MM.1S (cell line): ENCODE data around the gene NLRP1.

Source experiments
- DNase-seq: peaks from one replicate; pipeline ENCODE4 v3.0.0-alpha.2; 2015
- H2AFZ ChIP-seq: fragments of 300-600 bp; sonication (generic); 2 replicates; pipeline ENCODE4 v1.6.0; 2016; ENCODE audit warnings: antibody characterized with exemption, low read length
- H3F3A ChIP-seq: fragments of 300-600 bp; sonication (generic); 2 replicates; pipeline ENCODE4 v1.6.1; 2016; ENCODE audit warnings: mild to moderate bottlenecking, antibody characterized with exemption, low read length, moderate library complexity, mixed read lengths; ENCODE audit not compliant: insufficient read depth
- H3K27ac ChIP-seq: fragments of 300-600 bp; sonication (generic); 2 replicates; pipeline ENCODE4 v1.5.1; 2016; ENCODE audit warnings: mild to moderate bottlenecking, low read length
- H3K27me3 ChIP-seq: fragments of 300-600 bp; sonication (generic); replicated peaks from 2 replicates; pipeline ENCODE4 v1.6.0; 2016; ENCODE audit warnings: low read length; ENCODE audit not compliant: insufficient read depth
- H3K36me3 ChIP-seq: fragments of 300-600 bp; sonication (generic); replicated peaks from 2 replicates; pipeline ENCODE4 v1.6.1; 2016; ENCODE audit warnings: mild to moderate bottlenecking, low read length, mixed read lengths; ENCODE audit not compliant: insufficient read depth
- H3K4me1 ChIP-seq: fragments of 300-600 bp; sonication (generic); 2 replicates; pipeline ENCODE4 v1.6.1; 2016; ENCODE audit warnings: low read length, mixed read lengths
- H3K4me2 ChIP-seq: fragments of 300-600 bp; sonication (generic); 2 replicates; pipeline ENCODE4 v1.6.0; 2016; ENCODE audit warnings: low read depth, low read length
- H3K4me3 ChIP-seq: fragments of 300-600 bp; sonication (generic); 2 replicates; pipeline ENCODE4 v1.5.1; 2016; ENCODE audit warnings: low read length, mixed read lengths
- H3K79me2 ChIP-seq: fragments of 300-600 bp; sonication (generic); 2 replicates; pipeline ENCODE4 v1.6.1; 2016; ENCODE audit warnings: mixed run types, low read length, mixed read lengths
- H3K9ac ChIP-seq: fragments of 300-600 bp; sonication (generic); 2 replicates; pipeline ENCODE4 v1.6.1; 2016; ENCODE audit warnings: low read length, mixed read lengths
- H3K9me2 ChIP-seq: fragments of 300-600 bp; sonication (generic); replicated peaks from 2 replicates; pipeline ENCODE4 v1.6.1; 2016; ENCODE audit warnings: mild to moderate bottlenecking, low read length, mixed read lengths; ENCODE audit not compliant: insufficient read depth
- H3K9me3 ChIP-seq: fragments of 300-600 bp; sonication (generic); replicated peaks from 2 replicates; pipeline ENCODE4 v1.6.1; 2016; ENCODE audit warnings: mild to moderate bottlenecking, low read length, mixed read lengths; ENCODE audit not compliant: insufficient read depth
- H4K20me1 ChIP-seq: fragments of 300-600 bp; sonication (generic); 2 replicates; pipeline ENCODE4 v1.6.1; 2016; ENCODE audit warnings: mild to moderate bottlenecking, low read length, moderate library complexity, mixed read lengths; ENCODE audit not compliant: insufficient read depth
- CTCF ChIP-seq: fragments of 300-600 bp; sonication (generic); IDR thresholded peaks from 2 replicates; pipeline ENCODE4 v1.5.1; 2016; ENCODE audit warnings: antibody characterized with exemption, low read length, mixed read lengths
- EZH2 ChIP-seq: fragments of 300-600 bp; sonication (generic); optimal IDR thresholded peaks from 2 replicates; pipeline ENCODE3; 2017; ENCODE audit warnings: low read depth, mild to moderate bottlenecking, antibody characterized with exemption, low read length, mixed read lengths
- EZH2phosphoT487 ChIP-seq: fragments of 300-600 bp; sonication (generic); IDR thresholded peaks from 2 replicates; pipeline ENCODE4 v1.6.1; 2018; ENCODE audit warnings: antibody characterized with exemption, low read length

The NLRP1 gene

GRCh38 chr17:5629128-5629527 is 44.8 kb upstream of the NLRP1 start:
- peaks cover 15% of the 10 kb centered on the region; the same call in 1 of the 2 replicates for H3K27me3 ChIP-seq
- no peaks in the 10 kb centered on the region for H4K20me1 ChIP-seq
- no peak overlapping the region for H3K9ac ChIP-seq
- no peak for DNase-seq
- H3K9me2 ChIP-seq = no peaks in the 10 kb centered on the region
- TF ChIP-seq EZH2 (no peak), EZH2phosphoT487 (no peak), CTCF (no peak)
- H3K4me3 ChIP-seq = no peak overlapping the region
- no peaks in the 10 kb centered on the region for H3K36me3 ChIP-seq
- no peaks in the 10 kb centered on the region for H3K79me2 ChIP-seq
- H3F3A ChIP-seq = no peaks in the 10 kb centered on the region
- H2AFZ ChIP-seq = no peak overlapping the region
- no peak overlapping the region for H3K27ac ChIP-seq
- H3K4me2 ChIP-seq = no peak overlapping the region
- no peaks in the 10 kb centered on the region for H3K9me3 ChIP-seq
- H3K4me1 ChIP-seq = no peaks in the 10 kb centered on the region

GRCh38 chr17:5628262-5628661 is 44.0 kb upstream of the NLRP1 start:
- Histone ChIP-seq H3K4me3 (no peak overlapping the region), H3K36me3 (no peaks in the 10 kb centered on the region), H3K9me3 (no peaks in the 10 kb centered on the region), H3K9ac (no peak overlapping the region), H3K79me2 (no peaks in the 10 kb centered on the region), H2AFZ (no peak overlapping the region), H3K4me2 (no peak overlapping the region), H3K27ac (no peak overlapping the region), H3F3A (no peaks in the 10 kb centered on the region), H3K9me2 (no peaks in the 10 kb centered on the region), H4K20me1 (no peaks in the 10 kb centered on the region), H3K27me3 (peaks cover 15% of the 10 kb centered on the region; the same call in 1 of the 2 replicates), H3K4me1 (no peaks in the 10 kb centered on the region)
- DNase-seq = no peak
- TF ChIP-seq CTCF = no peak
- no peak for TF ChIP-seq EZH2
- TF ChIP-seq EZH2phosphoT487 = no peak

- Histone ChIP-seq H3K4me2 (no peak overlapping the region), H3K4me1 (no peaks in the 10 kb centered on the region), H3K36me3 (no peaks in the 10 kb centered on the region), H3K9ac (no peak overlapping the region), H2AFZ (no peak overlapping the region), H3K27me3 (0 out of 2 replicates have a peak, but pooled peaks cover 5% of the 10 kb centered on the region), H4K20me1 (no peaks in the 10 kb centered on the region), H3K4me3 (no peak overlapping the region), H3F3A (no peaks in the 10 kb centered on the region), H3K79me2 (no peaks in the 10 kb centered on the region), H3K9me3 (no peaks in the 10 kb centered on the region), H3K9me2 (no peaks in the 10 kb centered on the region), H3K27ac (no peak overlapping the region)
- DNase-seq = no peak
- no peak for TF ChIP-seq CTCF
- no peak for TF ChIP-seq EZH2
- TF ChIP-seq EZH2phosphoT487 = no peak
Measured at GRCh38 chr17:5624211-5624610, 39.9 kb upstream of the NLRP1 start.
